ENCODE measurements around the gene FOXP4. TPM values are rescaled to one million over a fixed set of nuclear protein-coding genes. Genes with fewer than 3 reads are reported as not detected.

FOXP4 gene
- total and polyA plus RNA-seq, 2 of the 13 experiments (the other 11 are each of a cell fraction or from before 2014, with no cell fraction given): 11.0 to 12.4 TPM

DNA sequence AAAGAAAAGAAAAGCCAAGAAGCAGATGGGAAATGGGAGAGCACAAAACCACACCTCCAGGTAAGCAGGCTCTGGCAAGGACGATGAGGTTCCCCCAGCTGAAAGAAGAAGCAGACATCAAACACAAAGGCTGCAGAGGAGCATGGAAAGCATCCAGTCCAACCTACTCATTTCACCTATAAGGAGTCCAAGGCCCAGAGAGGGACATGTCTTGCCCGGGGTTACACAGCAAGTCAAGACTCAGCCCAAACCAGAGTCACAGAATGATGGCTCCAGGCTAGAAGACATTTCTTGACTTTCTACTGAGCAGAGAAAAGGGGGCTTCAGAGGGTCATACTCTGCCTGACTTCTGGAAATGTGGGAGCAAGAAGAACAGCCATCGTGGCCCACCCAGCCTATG, 45.6 kb upstream of the FOXP4 start (continued):
- TF ChIP-seq AGO2 (optimal IDR thresholded peaks at IDR 0.05; ENCODE audit: low read depth, low read length): no peak
- TF ChIP-seq, protein P1, sequence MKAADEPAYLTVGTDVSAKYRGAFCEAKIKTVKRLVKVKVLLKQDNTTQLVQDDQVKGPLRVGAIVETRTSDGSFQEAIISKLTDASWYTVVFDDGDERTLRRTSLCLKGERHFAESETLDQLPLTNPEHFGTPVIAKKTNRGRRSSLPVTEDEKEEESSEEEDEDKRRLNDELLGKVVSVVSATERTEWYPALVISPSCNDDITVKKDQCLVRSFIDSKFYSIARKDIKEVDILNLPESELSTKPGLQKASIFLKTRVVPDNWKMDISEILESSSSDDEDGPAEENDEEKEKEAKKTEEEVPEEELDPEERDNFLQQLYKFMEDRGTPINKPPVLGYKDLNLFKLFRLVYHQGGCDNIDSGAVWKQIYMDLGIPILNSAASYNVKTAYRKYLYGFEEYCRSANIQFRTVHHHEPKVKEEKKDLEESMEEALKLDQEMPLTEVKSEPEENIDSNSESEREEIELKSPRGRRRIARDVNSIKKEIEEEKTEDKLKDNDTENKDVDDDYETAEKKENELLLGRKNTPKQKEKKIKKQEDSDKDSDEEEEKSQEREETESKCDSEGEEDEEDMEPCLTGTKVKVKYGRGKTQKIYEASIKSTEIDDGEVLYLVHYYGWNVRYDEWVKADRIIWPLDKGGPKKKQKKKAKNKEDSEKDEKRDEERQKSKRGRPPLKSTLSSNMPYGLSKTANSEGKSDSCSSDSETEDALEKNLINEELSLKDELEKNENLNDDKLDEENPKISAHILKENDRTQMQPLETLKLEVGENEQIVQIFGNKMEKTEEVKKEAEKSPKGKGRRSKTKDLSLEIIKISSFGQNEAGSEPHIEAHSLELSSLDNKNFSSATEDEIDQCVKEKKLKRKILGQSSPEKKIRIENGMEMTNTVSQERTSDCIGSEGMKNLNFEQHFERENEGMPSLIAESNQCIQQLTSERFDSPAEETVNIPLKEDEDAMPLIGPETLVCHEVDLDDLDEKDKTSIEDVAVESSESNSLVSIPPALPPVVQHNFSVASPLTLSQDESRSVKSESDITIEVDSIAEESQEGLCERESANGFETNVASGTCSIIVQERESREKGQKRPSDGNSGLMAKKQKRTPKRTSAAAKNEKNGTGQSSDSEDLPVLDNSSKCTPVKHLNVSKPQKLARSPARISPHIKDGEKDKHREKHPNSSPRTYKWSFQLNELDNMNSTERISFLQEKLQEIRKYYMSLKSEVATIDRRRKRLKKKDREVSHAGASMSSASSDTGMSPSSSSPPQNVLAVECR (CRISPR knock-in tag; IDR thresholded peaks at IDR 0.05; ENCODE audit: borderline replicate concordance): peak; percentile 35; the same call in 1 of the 2 replicates
- TF ChIP-seq ZMYM3 (CRISPR knock-in tag; IDR thresholded peaks at IDR 0.05): peak; percentile 47; the same call in 1 of the 2 replicates
- TF ChIP-seq, protein P2, sequence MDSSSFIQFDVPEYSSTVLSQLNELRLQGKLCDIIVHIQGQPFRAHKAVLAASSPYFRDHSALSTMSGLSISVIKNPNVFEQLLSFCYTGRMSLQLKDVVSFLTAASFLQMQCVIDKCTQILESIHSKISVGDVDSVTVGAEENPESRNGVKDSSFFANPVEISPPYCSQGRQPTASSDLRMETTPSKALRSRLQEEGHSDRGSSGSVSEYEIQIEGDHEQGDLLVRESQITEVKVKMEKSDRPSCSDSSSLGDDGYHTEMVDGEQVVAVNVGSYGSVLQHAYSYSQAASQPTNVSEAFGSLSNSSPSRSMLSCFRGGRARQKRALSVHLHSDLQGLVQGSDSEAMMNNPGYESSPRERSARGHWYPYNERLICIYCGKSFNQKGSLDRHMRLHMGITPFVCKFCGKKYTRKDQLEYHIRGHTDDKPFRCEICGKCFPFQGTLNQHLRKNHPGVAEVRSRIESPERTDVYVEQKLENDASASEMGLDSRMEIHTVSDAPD (CRISPR knock-in tag; IDR thresholded peaks at IDR 0.05): no peak
- TF ChIP-seq FOXC1 (CRISPR knock-in tag; IDR thresholded peaks at IDR 0.05; ENCODE audit: borderline replicate concordance): 0 out of 2 replicates have a peak, but pooled peaks have one; percentile 45
- no peak for TF ChIP-seq KDM6A (CRISPR knock-in tag; IDR thresholded peaks at IDR 0.05; ENCODE audit: low read depth)
- no peak for TF ChIP-seq FUBP1 (CRISPR knock-in tag; IDR thresholded peaks at IDR 0.05; ENCODE audit: borderline replicate concordance)
- no peak for TF ChIP-seq MBD4 (IDR thresholded peaks at IDR 0.05; ENCODE audit: borderline replicate concordance, low read length)

Data from HepG2 (cell line).